Osteoblast (primary cell): ENCODE results near the gene SLC2A1. TPM values are rescaled to one million over a fixed set of nuclear protein-coding genes. Genes with fewer than 3 reads are reported as not detected.

ENCODE experiments used
- DNase-seq: peaks from one replicate; pipeline ENCODE4 v3.0.0; 2011; ENCODE audit warnings: low spot score, mixed read lengths; ENCODE audit not compliant: insufficient read length; ENCODE audit errors: missing footprints
- H2AFZ ChIP-seq: 2 replicates; pipeline ENCODE4 v1.6.0; 2011; ENCODE audit warnings: mild to moderate bottlenecking, low read length
- H3K27ac ChIP-seq: 2 replicates; pipeline ENCODE4 v1.5.1; 2011; ENCODE audit warnings: mild to moderate bottlenecking, low read depth, low read length, moderate library complexity
- H3K27me3 ChIP-seq: 2 replicates; pipeline ENCODE4 v1.6.0; 2012; ENCODE audit warnings: mild to moderate bottlenecking, control low read depth, inconsistent platforms, low read length, moderate library complexity; ENCODE audit not compliant: insufficient read depth
- H3K36me3 ChIP-seq: 2 replicates; pipeline ENCODE4 v1.5.1; 2011; ENCODE audit warnings: mild to moderate bottlenecking, low read length, control low read depth, moderate library complexity; ENCODE audit not compliant: insufficient read depth
- H3K4me1 ChIP-seq: 2 replicates; pipeline ENCODE4 v1.5.1; 2011; ENCODE audit warnings: mild to moderate bottlenecking, low read length, control low read depth, moderate library complexity; ENCODE audit not compliant: insufficient read depth
- H3K4me2 ChIP-seq: 2 replicates; pipeline ENCODE4 v1.6.0; 2011; ENCODE audit warnings: mild to moderate bottlenecking, low read length; ENCODE audit not compliant: insufficient read depth
- H3K4me3 ChIP-seq: fragments of 200-600 bp; sonication (generic); 3 replicates; pipeline ENCODE4 v1.5.1; 2012; ENCODE audit warnings: mild to moderate bottlenecking, low read length, inconsistent platforms; ENCODE audit not compliant: insufficient read depth
- H3K79me2 ChIP-seq: 2 replicates; pipeline ENCODE4 v1.6.0; 2012; ENCODE audit warnings: mild to moderate bottlenecking, low read length, control low read depth, inconsistent platforms; ENCODE audit not compliant: insufficient read depth
- H3K9me3 ChIP-seq: 2 replicates; pipeline ENCODE4 v1.5.1; 2011; ENCODE audit warnings: low read depth, low read length, control low read depth
- H4K20me1 ChIP-seq: 2 replicates; pipeline ENCODE4 v1.6.0; 2012; ENCODE audit warnings: mild to moderate bottlenecking, low read length, control low read depth; ENCODE audit not compliant: insufficient read depth
- CTCF ChIP-seq: IDR thresholded peaks from 2 replicates; pipeline ENCODE4 v1.5.1; 2011; ENCODE audit warnings: mild to moderate bottlenecking, low read depth, low read length, moderate library complexity; ENCODE audit errors: extremely low read depth
- total RNA-seq: library from RNA; depleted of rRNA; stranded (reverse); fragments of >200 nt; gene quantifications from 2 replicates; pipeline ENCODE4 v1.2.3, GENCODE V29; 2012

Gene SLC2A1
- total RNA-seq, 1 donor, result 43.4 TPM

- Histone ChIP-seq H3K4me1 (no peaks in the 10 kb centered on the region), H3K27ac (no peak overlapping the region), H3K4me3 (no peak overlapping the region), H4K20me1 (no peaks in the 10 kb centered on the region), H2AFZ (no peak overlapping the region), H3K79me2 (no peaks in the 10 kb centered on the region), H3K4me2 (no peak overlapping the region), H3K27me3 (no peaks in the 10 kb centered on the region), H3K9me3 (no peaks in the 10 kb centered on the region), H3K36me3 (no peaks in the 10 kb centered on the region)
- no peak for TF ChIP-seq CTCF
- DNase-seq, result no peak
Observed at GRCh38 chr1:42993502-42994136, 35.0 kb upstream of the SLC2A1 start.

GRCh38 chr1:42992054-42992571 is 33.4 kb upstream of the SLC2A1 start:
- Histone ChIP-seq H3K79me2 (no peaks in the 10 kb centered on the region), H3K9me3 (no peaks in the 10 kb centered on the region), H3K27me3 (no peaks in the 10 kb centered on the region), H3K4me3 (no peak overlapping the region), H3K27ac (no peak overlapping the region), H3K4me2 (no peak overlapping the region), H4K20me1 (no peaks in the 10 kb centered on the region), H3K36me3 (no peaks in the 10 kb centered on the region), H2AFZ (no peak overlapping the region), H3K4me1 (no peaks in the 10 kb centered on the region)
- no peak for DNase-seq
- no peak for TF ChIP-seq CTCF

GRCh38 chr1:42990757-42991346 is 32.2 kb upstream of the SLC2A1 start:
- no peaks in the 10 kb centered on the region for H4K20me1 ChIP-seq
- no peak overlapping the region for H3K4me3 ChIP-seq
- H3K36me3 ChIP-seq, result no peaks in the 10 kb centered on the region
- no peaks in the 10 kb centered on the region for H3K79me2 ChIP-seq
- H3K9me3 ChIP-seq, result no peaks in the 10 kb centered on the region
- no peaks in the 10 kb centered on the region for H3K27me3 ChIP-seq
- no peak overlapping the region for H3K4me2 ChIP-seq
- no peak for DNase-seq
- no peak overlapping the region for H3K27ac ChIP-seq
- H2AFZ ChIP-seq, result no peak overlapping the region
- no peaks in the 10 kb centered on the region for H3K4me1 ChIP-seq
- no peak for TF ChIP-seq CTCF

- no peak for DNase-seq
- Histone ChIP-seq H3K36me3 (no peaks in the 10 kb centered on the region), H4K20me1 (no peaks in the 10 kb centered on the region), H3K27ac (no peak overlapping the region), H3K79me2 (no peaks in the 10 kb centered on the region), H3K9me3 (no peaks in the 10 kb centered on the region), H2AFZ (no peak overlapping the region), H3K4me1 (no peaks in the 10 kb centered on the region), H3K4me2 (no peak overlapping the region), H3K4me3 (no peak overlapping the region), H3K27me3 (no peaks in the 10 kb centered on the region)
- TF ChIP-seq CTCF, result no peak
Observed at GRCh38 chr1:42983693-42984092, 25.0 kb upstream of the SLC2A1 start.
